Stomach smooth muscle (tissue), 2 donors: ENCODE results near the gene ARHGAP20.
A peak's percentile ranks its signal among the peaks of the same experiment; 100 is the strongest.

ENCODE experiments used
- H3K27ac ChIP-seq: one replicate; pipeline ENCODE4 v1.7.0; 2013; ENCODE audit warnings: mild to moderate bottlenecking, low read length, inconsistent platforms
- H3K27me3 ChIP-seq, 2 donors: one replicate each; pipeline ENCODE4 v1.7.0; 2013; ENCODE audit warnings: low read length in 2 of 2; ENCODE audit not compliant: insufficient read depth in 2 of 2, control insufficient read depth in 1 of 2
- H3K36me3 ChIP-seq, 2 donors: one replicate each; pipeline ENCODE4 v1.7.0; 2013; ENCODE audit warnings: low read length in 2 of 2; ENCODE audit not compliant: control insufficient read depth in 2 of 2, insufficient read depth in 2 of 2
- H3K4me1 ChIP-seq: one replicate; pipeline ENCODE4 v1.7.0; 2013; ENCODE audit warnings: low read length; ENCODE audit not compliant: control insufficient read depth, insufficient read depth
- H3K4me3 ChIP-seq, 2 donors: one replicate each; pipeline ENCODE4 v1.7.0; 2013; ENCODE audit warnings: low read length in 2 of 2
- H3K9ac ChIP-seq, 2 donors: one replicate each; pipeline ENCODE4 v1.7.0; 2013; ENCODE audit warnings: low read length in 2 of 2, mild to moderate bottlenecking in 1 of 2
- H3K9me3 ChIP-seq, 2 donors: one replicate each; pipeline ENCODE4 v1.7.0; 2013; ENCODE audit warnings: low read length in 2 of 2; ENCODE audit not compliant: control insufficient read depth in 2 of 2
- donor health status: healthy.
- donor health status: Pancreatic carcinoma.

ARHGAP20 gene, protein sequence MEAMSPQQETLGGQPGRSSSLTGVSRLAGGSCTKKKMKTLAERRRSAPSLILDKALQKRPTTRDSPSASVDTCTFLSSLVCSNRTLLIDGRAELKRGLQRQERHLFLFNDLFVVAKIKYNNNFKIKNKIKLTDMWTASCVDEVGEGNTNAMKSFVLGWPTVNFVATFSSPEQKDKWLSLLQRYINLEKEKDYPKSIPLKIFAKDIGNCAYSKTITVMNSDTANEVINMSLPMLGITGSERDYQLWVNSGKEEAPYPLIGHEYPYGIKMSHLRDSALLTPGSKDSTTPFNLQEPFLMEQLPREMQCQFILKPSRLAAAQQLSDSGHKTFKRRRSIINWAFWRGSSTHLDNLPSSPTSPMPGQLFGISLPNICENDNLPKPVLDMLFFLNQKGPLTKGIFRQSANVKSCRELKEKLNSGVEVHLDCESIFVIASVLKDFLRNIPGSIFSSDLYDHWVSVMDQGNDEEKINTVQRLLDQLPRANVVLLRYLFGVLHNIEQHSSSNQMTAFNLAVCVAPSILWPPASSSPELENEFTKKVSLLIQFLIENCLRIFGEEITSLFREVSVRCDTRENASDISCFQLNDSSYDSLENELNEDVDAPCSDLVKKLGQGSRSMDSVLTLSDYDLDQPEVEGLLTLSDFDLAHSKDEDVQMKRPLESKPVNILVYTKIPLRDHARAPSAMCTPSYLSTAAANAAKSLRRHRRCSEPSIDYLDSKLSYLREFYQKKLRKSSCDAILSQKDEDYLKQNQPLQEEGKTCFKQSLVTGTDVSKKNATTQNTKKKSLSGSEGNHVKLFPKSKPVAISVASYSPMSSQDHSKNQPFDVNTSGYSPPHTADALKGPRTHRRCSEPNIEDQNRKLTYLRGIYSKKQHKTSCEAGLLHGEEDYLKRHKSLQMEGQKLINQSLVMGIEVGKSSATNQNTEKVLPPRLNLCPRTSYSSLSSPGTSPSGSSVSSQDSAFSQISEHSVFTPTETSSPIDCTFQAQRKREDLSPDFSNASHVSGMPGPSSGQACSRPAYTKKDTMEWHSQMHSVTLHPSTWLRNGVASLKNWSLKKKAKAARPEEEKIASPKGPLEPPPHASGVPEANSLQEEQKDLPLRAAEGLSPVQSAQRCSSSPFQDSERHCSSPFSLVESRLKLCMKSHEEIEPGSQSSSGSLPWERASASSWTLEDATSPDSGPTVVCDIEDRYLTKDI

DNA sequence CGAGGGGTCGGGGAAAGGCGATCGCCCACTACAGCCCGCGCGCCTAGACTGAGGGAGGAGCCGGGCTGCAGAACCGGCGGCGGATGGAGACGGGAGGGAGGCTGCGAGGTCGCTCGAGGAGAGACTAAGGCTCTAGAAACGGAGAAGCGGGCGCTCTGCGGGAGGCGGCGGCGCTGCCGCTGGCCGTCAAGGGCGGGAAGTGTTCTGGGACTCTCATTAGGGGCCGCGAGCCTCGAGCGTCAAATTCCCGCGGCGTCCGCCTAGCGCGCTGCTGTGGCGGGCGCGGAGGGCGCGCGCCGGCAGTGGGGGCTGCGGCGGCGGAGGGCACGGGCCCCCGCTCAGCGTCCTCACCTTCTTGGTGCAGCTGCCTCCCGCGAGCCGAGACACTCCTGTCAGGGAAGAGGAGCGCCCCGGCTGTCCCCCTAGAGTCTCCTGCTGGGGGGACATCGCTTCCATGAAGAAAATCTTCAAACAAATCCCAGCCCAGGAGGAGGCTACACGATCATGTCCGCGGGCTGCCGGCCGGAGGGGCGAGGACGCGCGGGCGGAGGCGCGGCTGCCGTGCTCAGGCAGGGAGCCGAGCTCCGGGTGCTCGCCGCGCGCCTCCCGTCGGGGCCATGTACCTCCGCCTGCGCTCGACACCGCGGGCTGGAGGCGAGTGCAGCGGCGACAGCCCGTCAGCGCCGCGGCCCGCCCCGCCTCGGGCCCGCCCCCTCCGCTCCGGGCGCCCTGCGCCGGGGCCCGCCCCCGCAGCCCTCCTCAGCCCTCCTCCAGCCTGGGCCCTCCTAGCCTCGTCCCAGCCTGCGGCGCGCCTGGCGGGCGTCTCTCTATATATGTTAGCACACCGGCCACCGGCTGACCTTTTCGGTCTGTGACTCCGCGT lies at the start of gene ARHGAP20:
ARHGAP20 (minus strand) TSS at position 662 of the 883 bp plus-strand sequence; CDS start at position 456, 206 bp downstream.
- peak within 1 kb of the TSS; percentile 82 to 85 for H3K4me3 ChIP-seq
- H3K27ac ChIP-seq: peak within 1 kb of the TSS; percentile 25
- H3K27me3 ChIP-seq: no peaks in the 10 kb centered on the region
- H3K9ac ChIP-seq: peak within 1 kb of the TSS in 1 of 2 donors; percentile 53
- no peaks in the 10 kb centered on the region for H3K9me3 ChIP-seq
- peaks cover 12% of the 10 kb centered on the region for H3K4me1 ChIP-seq
- no peaks in the 10 kb centered on the region for H3K36me3 ChIP-seq

DNA sequence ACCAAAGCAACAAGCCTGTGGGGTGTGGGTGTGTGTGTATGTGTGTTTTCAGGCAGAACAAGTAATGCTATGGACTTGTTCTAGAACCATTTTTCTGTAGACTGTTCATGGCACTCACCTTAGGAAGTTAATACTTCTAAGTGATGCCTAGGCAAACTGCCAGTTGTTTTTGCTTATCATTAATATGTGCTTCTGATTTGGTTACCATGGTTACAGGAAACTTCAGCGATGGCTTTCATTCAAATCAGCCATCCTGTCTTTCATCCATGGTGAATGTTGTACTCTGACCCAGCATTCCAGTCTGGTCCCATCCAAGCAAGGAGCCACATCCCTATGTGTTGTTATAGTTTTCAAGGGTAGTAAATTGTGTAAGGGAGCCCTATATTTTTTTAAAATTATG lies 49.8 kb upstream of the ARHGAP20 start:
- Histone ChIP-seq H3K9ac (no peak overlapping the region), H3K4me1 (peaks cover 12% of the 10 kb centered on the region), H3K27ac (no peak overlapping the region), H3K4me3 (no peak overlapping the region), H3K9me3 (no peaks in the 10 kb centered on the region), H3K27me3 (no peaks in the 10 kb centered on the region), H3K36me3 (no peaks in the 10 kb centered on the region)

DNA sequence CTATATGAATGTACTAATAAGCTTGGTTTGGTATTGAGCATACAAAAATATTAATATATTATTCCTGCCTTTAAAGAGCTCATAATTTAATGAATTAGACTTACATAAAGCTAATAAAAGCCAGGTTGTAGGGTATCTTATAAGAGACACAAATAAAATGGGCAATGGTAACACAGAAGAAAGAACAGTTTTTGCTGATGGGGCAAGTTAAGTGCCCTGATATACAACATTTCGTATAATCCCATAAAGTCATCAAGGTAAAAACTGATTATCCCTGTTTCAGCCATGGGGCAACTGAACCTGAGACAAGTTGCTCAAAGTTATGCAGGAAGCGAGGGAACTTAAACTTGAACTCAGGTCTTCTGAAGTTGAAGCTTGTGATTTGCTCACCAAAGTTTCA lies 48.9 kb upstream of the ARHGAP20 start:
- Histone ChIP-seq H3K9me3 (no peaks in the 10 kb centered on the region), H3K4me3 (no peak overlapping the region), H3K27ac (no peak overlapping the region), H3K9ac (no peak overlapping the region), H3K36me3 (no peaks in the 10 kb centered on the region), H3K27me3 (no peaks in the 10 kb centered on the region), H3K4me1 (peaks cover 12% of the 10 kb centered on the region)

DNA sequence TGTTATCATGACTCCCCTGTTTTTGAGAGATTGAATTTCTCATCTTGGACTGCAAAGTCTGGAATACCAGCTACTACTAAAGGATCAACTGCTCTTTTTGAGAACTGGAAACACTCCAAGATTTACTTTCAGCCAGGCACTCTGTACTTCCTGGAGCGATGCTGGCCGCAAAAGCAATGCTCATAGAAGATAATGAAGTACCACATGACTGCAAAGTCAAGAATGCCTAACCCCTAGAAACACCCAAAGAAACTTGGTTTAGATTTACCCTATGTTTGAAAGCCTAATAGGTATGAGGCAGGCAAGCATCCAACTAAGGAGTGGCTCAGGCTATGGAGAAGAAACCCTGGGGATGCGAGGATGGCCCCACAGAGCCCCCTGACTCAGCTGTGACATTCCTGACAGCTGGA lies 47.7 kb upstream of the ARHGAP20 start:
- no peaks in the 10 kb centered on the region for H3K27me3 ChIP-seq
- no peak overlapping the region for H3K27ac ChIP-seq
- H3K9ac ChIP-seq: no peak overlapping the region
- H3K4me3 ChIP-seq: no peak overlapping the region
- H3K36me3 ChIP-seq: no peaks in the 10 kb centered on the region
- H3K9me3 ChIP-seq: no peaks in the 10 kb centered on the region
- H3K4me1 ChIP-seq: peaks cover 12% of the 10 kb centered on the region

DNA sequence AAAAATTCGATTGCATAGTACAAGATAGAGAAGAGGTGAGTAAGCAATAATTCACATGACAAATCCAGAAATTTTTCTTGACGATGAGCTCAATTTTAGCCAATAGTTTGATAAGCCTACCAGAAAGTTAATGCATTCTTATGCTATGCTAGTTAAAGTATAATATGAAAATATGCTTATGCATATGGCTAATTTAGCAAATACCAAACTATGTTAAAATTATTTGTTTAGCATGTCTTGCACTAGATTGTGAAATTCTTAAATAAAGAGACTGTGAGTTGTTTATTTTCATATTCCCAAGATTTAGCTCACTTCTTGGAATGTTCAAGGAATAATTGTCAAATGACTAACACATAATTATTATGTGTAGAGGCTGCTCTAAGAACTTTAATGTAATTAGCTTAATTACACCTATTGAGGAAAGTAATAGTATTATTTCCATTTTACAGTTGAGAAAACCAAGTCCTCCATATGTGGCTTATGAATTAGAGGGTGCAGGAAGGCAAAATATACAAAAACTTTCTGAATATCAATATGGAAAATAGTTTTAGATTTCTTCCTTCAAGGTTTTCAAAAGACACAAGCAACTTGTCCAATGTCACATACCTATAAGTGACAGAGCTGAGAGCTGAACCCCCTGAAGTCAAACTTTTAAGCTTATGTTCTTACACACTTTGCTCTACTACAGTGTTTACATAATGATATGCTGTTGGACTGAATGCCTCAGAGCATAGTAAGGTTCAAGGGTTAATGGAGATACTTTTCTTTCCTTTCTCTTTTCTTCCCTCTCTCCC lies 45.9 kb upstream of the ARHGAP20 start:
- Histone ChIP-seq H3K9ac (no peak overlapping the region), H3K4me3 (no peak overlapping the region), H3K36me3 (no peaks in the 10 kb centered on the region), H3K4me1 (peaks cover 8% of the 10 kb centered on the region), H3K9me3 (no peaks in the 10 kb centered on the region), H3K27me3 (no peaks in the 10 kb centered on the region), H3K27ac (no peak overlapping the region)

DNA sequence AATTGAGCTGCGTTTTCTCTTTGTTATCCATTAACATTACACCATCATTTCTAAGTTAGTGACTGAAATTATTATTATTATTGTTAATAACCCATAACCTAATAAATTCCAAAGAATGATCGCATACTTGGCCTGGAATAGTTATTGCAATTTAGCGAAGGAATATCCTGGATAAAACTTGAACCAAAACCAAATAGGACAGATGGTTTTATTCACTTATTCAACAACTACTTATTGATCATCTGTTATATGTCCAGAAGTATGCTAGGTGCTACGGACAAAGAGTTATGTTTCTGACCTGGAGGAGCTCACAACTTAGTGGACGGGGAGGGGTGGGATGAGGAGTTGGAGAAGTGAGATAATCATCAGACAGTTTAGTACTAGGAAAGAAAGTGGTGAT lies 44.8 kb upstream of the ARHGAP20 start:
- Histone ChIP-seq H3K27ac (no peak overlapping the region), H3K4me1 (peaks cover 4% of the 10 kb centered on the region), H3K36me3 (no peaks in the 10 kb centered on the region), H3K4me3 (no peak overlapping the region), H3K27me3 (no peaks in the 10 kb centered on the region), H3K9me3 (no peaks in the 10 kb centered on the region), H3K9ac (no peak overlapping the region)

DNA sequence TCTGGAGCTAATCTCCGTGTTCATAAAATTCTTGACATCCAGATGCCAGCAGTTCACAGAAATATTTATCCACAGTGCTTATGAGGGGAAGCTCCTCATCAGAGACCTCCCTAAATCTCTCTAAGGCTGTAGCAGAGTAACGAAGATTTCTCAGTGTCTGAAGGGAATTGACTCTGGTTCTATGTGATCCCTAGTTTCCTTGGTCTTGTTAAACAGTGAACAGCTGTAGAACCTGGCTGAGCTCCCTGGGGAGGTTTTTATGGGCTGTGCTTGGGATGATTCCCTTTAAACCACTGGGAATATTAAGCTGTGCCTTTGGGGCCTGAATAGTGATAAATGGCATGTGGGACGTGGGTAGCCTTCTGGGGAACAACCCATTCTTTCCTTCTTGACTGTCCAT lies 43.7 kb upstream of the ARHGAP20 start:
- Histone ChIP-seq H3K27me3 (no peaks in the 10 kb centered on the region), H3K27ac (no peak overlapping the region), H3K9me3 (no peaks in the 10 kb centered on the region), H3K4me3 (no peak overlapping the region), H3K36me3 (no peaks in the 10 kb centered on the region), H3K9ac (no peak overlapping the region), H3K4me1 (peaks cover 4% of the 10 kb centered on the region)

DNA sequence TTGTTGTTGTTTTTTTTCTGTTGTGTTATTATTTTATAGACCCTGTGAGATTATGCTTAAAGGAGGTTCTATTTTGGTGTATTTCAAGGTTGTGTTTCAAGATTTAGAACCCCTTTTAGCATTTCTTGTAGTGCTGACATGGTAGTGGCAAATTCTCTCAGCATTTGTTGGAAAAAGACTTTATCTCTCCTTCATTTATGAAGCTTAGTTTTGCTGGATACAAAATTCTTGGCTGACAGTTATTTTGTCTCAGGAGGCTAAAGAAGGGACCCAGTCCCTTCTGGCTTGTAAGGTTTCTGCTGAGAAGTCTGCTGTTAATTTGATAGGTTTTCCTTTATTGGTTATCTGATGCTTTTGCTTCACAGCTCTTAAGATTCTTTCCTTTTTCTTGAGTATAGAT lies 40.7 kb upstream of the ARHGAP20 start:
- Histone ChIP-seq H3K27me3 (no peaks in the 10 kb centered on the region), H3K36me3 (no peaks in the 10 kb centered on the region), H3K4me3 (no peak overlapping the region), H3K4me1 (no peaks in the 10 kb centered on the region), H3K27ac (no peak overlapping the region), H3K9ac (no peak overlapping the region), H3K9me3 (no peaks in the 10 kb centered on the region)

DNA sequence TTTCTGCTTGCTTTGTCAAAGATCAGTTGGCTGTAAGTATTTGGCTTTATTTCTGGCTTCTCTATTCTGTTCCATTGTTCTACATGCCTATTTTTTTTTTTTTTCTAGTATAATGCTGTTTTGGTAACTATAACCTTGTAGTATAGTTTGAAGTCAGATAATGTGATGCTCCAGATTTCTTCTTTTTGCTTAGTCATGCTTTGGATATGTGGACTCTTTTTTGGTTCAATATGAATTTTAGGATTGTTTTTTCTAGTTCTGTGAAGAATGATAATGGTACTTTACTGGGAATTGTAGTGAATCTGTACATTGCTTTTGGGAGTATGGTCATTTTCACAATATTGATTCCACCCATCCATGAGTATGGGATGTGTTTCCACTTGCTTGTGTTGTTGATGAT lies 37.9 kb upstream of the ARHGAP20 start:
- no peaks in the 10 kb centered on the region for H3K27me3 ChIP-seq
- no peaks in the 10 kb centered on the region for H3K36me3 ChIP-seq
- H3K27ac ChIP-seq: no peak overlapping the region
- no peaks in the 10 kb centered on the region for H3K4me1 ChIP-seq
- no peaks in the 10 kb centered on the region for H3K9me3 ChIP-seq
- H3K4me3 ChIP-seq: no peak overlapping the region
- no peak overlapping the region for H3K9ac ChIP-seq
